ENCODE results near the gene PPP1R12B. TPM values are rescaled to one million over a fixed set of nuclear protein-coding genes. Genes with fewer than 3 reads are reported as not detected.

Gene PPP1R12B
- total RNA-seq, 1 donor from 2014 or later = 18.2 TPM

GRCh38 chr1:202589190-202589930 is 240.9 kb downstream of the PPP1R12B start:
- Mint-ChIP-seq H3K4me1 (ENCODE audit: low read depth) (peaks cover 42% of the 10 kb centered on the region), H3K36me3 (ENCODE audit: low read depth) (peaks cover 2% of the 10 kb centered on the region), H3K27me3 (ENCODE audit: low read depth) (no peaks in the 10 kb centered on the region), H3K27ac (ENCODE audit: unreplicated experiment) (peak overlapping the region; percentile 91), H3K4me3 (ENCODE audit: unreplicated experiment) (no peak overlapping the region), H3K9me3 (ENCODE audit: low read depth) (no peaks in the 10 kb centered on the region)
- DNase-seq (ENCODE audit: low spot score) = no peak
- TF ChIP-seq CTCF (IDR thresholded peaks at IDR 0.05) = peak; percentile 23

GRCh38 chr1:202590126-202590525 is 241.6 kb downstream of the PPP1R12B start:
- peak overlapping the region; percentile 24 for H3K27ac Mint-ChIP-seq (ENCODE audit: unreplicated experiment)
- TF ChIP-seq CTCF (IDR thresholded peaks at IDR 0.05) = no peak
- H3K9me3 Mint-ChIP-seq (ENCODE audit: low read depth) = no peaks in the 10 kb centered on the region
- no peak for DNase-seq (ENCODE audit: low spot score)
- no peak overlapping the region for H3K4me3 Mint-ChIP-seq (ENCODE audit: unreplicated experiment)
- no peaks in the 10 kb centered on the region for H3K27me3 Mint-ChIP-seq (ENCODE audit: low read depth)
- H3K4me1 Mint-ChIP-seq (ENCODE audit: low read depth) = peaks cover 42% of the 10 kb centered on the region
- H3K36me3 Mint-ChIP-seq (ENCODE audit: low read depth) = peaks cover 5% of the 10 kb centered on the region

- Mint-ChIP-seq H3K27ac (ENCODE audit: unreplicated experiment) (no peak overlapping the region), H3K4me3 (ENCODE audit: unreplicated experiment) (no peak overlapping the region), H3K4me1 (ENCODE audit: low read depth) (peaks cover 39% of the 10 kb centered on the region), H3K9me3 (ENCODE audit: low read depth) (no peaks in the 10 kb centered on the region), H3K36me3 (ENCODE audit: low read depth) (peaks cover 5% of the 10 kb centered on the region), H3K27me3 (ENCODE audit: low read depth) (no peaks in the 10 kb centered on the region)
- no peak for TF ChIP-seq CTCF (IDR thresholded peaks at IDR 0.05)
- DNase-seq (ENCODE audit: low spot score) = no peak
Observed at GRCh38 chr1:202590975-202591411, 242.5 kb downstream of the PPP1R12B start.

- Mint-ChIP-seq H3K27ac (ENCODE audit: unreplicated experiment) (no peak overlapping the region), H3K4me3 (ENCODE audit: unreplicated experiment) (no peak overlapping the region), H3K27me3 (ENCODE audit: low read depth) (no peaks in the 10 kb centered on the region), H3K9me3 (ENCODE audit: low read depth) (no peaks in the 10 kb centered on the region), H3K4me1 (ENCODE audit: low read depth) (peaks cover 34% of the 10 kb centered on the region), H3K36me3 (ENCODE audit: low read depth) (peaks cover 8% of the 10 kb centered on the region)
- no peak for DNase-seq (ENCODE audit: low spot score)
- no peak for TF ChIP-seq CTCF (IDR thresholded peaks at IDR 0.05)
Observed at GRCh38 chr1:202591515-202591914, 243.0 kb downstream of the PPP1R12B start.

GRCh38 chr1:202592146-202592545 is 243.6 kb downstream of the PPP1R12B start:
- H3K36me3 Mint-ChIP-seq (ENCODE audit: low read depth) = peaks cover 8% of the 10 kb centered on the region
- no peak for DNase-seq (ENCODE audit: low spot score)
- no peak overlapping the region for H3K4me3 Mint-ChIP-seq (ENCODE audit: unreplicated experiment)
- TF ChIP-seq CTCF (IDR thresholded peaks at IDR 0.05) = no peak
- H3K9me3 Mint-ChIP-seq (ENCODE audit: low read depth) = no peaks in the 10 kb centered on the region
- no peaks in the 10 kb centered on the region for H3K27me3 Mint-ChIP-seq (ENCODE audit: low read depth)
- no peak overlapping the region for H3K27ac Mint-ChIP-seq (ENCODE audit: unreplicated experiment)
- peaks cover 28% of the 10 kb centered on the region for H3K4me1 Mint-ChIP-seq (ENCODE audit: low read depth)

Measured in chondrocyte (in vitro differentiated cells).